HTERT RPE-1 (cell line): Measurements from ENCODE around the gene HP.
"Not testable (repeated sequence)": the region's sequence is repeated elsewhere in the genome, so short reads cannot be mapped to it uniquely, and the experiment has no call there.

Experiments used
- in situ Hi-C: fragments of 300-500 bp; cut with MboI; formaldehyde crosslinking; loops from 4 replicates; pipeline ENCODE4 v1.14.3; 2020; ENCODE audit warnings: low sequenced_read_pairs

HP gene, protein sequence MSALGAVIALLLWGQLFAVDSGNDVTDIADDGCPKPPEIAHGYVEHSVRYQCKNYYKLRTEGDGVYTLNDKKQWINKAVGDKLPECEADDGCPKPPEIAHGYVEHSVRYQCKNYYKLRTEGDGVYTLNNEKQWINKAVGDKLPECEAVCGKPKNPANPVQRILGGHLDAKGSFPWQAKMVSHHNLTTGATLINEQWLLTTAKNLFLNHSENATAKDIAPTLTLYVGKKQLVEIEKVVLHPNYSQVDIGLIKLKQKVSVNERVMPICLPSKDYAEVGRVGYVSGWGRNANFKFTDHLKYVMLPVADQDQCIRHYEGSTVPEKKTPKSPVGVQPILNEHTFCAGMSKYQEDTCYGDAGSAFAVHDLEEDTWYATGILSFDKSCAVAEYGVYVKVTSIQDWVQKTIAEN

DNA sequence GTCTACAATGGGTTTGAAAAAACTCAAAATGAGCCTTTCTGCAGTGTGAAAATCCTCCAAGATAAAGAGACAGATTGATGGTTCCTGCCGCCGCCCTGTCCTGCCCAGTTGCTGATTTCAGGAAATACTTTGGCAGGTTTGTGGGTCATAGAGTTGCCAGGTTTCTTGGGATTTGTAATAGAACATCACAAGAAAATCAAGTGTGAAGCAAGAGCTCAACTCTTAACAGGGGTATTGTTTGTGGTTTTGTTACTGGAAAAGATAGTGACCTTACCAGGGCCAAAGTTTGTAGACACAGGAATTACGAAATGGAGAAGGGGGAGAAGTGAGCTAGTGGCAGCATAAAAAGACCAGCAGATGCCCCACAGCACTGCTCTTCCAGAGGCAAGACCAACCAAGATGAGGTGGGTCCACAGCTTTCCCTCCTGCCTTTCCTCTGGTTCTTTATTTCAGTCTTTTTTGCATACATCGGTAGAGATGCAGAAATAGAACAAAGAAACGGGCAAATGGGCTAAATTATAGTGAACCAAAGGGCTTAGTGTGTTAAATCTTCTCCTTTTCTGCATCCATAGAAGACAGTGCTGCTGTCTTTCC lies at the start of gene HP:
HP (plus strand) TSS at position 252 of the 594 bp plus-strand sequence; CDS start at position 400, 148 bp downstream.
- in situ Hi-C loops: not testable (repeated sequence)

DNA sequence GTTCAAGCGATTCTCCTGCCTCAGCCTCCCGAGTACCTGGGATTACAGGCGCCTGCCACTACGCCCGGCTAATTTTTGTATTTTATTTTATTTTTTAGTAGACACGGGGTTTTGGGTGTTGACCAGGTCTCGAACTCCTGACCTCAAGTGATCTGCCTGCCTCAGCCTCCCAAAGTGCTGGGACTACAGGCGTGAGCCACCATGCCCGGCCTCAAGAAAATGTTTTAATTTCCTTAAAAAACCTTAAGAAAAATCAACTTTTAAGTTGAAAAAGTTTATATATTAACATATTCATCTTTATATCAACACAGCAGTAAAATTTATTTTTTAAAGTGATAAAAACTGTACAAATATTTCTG lies 46.3 kb upstream of the HP start:
- in situ Hi-C loops: not testable (repeated sequence)

DNA sequence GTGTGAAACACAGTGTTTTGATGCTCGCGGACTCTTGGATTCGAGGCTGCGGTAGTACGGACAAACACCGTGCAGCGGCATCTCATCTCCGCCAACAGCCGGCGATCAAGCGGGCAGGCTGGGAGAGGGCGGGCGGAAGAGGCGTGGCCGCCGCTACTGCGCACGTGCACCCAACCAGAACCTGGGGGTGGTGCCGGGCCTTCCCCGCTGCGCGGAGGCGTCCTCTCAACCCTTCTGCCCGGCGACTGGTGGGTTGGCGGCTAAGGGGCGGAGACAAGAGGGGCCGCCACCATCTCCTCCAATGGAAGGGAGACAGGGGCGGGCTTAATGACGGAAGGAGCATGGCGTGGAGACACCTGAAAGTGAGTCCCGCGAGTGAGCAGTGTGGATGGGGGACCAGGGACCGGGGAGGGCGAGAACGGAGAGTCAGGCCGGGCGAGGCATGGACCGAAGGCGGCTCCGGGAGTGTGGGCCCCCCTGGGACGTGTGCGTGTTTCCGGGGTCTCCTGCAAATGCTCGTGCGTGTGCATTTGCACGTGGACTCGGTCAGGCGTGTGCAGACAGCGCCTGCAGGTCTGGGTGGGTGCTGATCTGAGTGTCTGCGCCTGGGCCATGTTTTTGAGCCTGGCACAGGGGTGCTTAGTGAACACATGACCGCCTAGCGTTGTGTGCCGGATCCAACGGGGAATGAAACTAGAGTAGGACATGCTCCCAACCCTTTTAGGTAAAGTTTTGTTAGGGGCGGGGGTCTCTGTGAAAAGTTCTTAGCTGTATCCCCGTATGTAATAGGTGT lies 45.7 kb upstream of the HP start, which contains the start of gene DHODH:
DHODH (plus strand) TSS at position 321 of the 793 bp plus-strand sequence; CDS start at position 342, 21 bp downstream.
- in situ Hi-C loops: no loop called here

DNA sequence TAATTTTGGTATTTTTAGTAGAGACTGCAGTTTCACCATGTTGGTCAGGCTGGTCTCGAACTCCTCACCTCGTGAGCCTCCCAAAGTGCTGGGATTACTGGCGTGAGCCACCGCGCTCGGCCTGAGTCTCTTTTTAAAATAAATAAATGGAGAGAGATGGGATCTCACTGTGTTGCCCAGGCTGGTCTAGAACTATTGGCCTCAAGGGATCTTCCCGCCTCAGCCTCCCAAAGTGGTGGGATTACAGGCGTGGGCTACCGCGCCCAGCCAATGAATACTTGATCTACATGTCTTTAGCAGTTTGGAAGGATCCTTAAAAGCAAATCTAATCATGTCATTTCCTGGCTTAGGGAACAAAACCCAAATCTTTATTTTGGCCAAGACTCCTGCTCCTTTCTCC lies 44.5 kb upstream of the HP start:
- in situ Hi-C loops: no loop called here

DNA sequence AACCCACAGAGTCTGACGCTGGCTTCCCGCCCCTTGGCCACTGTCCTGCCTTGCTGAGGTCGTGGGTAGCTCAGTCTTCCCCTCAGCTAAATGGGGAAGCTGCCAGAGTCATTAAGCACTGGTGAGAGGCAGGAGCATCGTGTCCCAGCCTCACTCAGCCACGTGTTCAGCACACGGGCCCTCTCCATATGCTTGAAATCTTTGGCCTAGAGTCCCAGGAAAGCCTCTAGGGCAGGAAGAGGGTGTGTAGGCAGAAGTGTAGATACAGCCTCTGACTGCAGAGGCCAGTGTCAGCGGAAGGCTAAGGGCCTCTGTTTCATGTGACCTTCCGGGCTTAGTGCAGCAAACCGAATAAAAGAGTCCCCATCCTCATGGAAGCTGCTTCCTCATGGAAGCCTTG lies 41.7 kb upstream of the HP start:
- in situ Hi-C loops: no loop called here

DNA sequence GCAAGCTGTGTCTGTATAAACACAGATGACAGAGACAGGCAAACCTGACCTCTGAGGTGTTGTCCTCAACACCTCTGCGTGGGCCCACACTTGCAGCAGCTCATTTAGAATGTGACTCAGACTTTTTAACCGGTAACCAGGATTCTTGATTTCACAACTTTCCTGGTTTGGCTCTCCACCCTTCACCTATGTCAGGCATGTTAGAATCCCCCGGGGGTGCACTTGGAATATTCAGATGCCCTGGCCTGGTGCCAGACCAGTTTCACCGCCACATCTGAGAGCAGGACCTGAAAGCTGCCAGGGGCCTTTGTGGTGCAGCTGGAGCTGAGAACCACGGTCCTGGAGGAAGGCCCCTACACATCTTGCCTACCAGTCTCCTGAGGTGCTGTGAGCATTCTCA lies 40.9 kb upstream of the HP start:
- in situ Hi-C loops: no loop called here

DNA sequence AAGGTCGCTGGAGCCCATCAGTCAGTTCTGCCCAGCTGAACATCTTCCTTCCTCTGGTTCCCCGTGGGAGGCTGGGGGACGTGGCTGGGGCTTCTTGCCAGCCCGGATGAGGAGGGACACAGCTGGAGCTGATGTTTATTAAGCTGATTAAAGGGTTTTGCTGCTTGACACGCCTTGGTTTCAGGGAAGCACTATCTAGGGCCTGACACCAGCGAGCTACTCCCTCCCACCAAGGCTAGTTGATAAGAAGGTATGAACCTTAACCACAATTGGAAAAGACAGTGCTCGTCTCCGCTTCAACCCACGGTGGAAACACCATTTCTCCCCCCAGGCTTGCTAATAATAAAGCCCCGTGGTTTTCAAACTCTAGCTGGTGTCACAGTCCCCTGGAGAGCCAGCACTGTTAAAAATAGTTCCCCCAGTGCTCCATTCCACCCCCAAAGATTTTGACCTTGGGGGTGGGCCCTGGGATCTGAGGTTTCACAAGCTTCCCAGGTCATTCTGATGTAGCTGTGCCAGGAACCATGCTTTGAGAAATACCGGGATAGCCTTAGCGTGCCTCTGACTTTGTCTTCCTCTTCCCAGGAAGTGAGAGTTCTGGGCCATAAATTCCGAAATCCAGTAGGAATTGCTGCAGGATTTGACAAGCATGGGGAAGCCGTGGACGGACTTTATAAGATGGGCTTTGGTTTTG lies 40.3 kb upstream of the HP start:
- in situ Hi-C loops: no loop called here

DNA sequence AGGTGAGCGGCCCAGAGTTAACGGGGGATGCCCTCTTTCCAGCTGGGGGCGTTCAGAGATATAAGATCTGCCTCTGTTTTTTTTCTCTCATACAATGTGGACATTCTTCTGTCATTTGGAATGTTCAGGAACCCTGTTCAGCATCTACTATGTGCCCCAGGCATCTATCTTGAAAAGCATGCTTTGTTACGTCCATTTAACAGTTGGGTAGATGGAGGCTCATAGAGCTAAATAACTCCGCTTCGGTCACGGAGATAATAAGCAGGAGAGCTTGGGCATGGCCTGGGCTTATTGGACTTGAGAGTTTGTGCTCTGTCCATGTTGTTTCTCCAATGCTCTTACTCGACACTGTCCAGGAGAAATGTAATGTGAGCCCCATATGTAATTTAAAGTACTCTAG lies 39.6 kb upstream of the HP start:
- in situ Hi-C loops: no loop called here

DNA sequence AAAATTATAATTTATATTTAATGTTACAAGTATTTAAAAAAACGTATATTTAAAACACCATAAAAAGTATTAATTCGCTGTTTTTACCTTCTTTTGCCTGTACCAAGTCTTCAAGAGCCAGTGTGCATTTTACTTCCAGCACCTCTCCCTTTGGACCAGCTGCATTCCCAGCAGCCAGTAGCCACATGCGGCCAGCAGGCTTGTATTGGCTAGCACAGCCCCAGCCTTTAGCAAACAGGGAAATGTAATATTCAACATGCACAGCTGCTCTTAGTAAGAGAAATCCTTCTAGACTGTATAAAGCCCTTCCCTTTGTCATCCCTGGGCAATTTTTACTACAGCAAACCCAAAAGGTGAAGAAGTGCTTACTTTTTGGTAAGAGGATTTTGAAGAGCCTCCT lies 39.2 kb upstream of the HP start:
- in situ Hi-C loops: no loop called here

DNA sequence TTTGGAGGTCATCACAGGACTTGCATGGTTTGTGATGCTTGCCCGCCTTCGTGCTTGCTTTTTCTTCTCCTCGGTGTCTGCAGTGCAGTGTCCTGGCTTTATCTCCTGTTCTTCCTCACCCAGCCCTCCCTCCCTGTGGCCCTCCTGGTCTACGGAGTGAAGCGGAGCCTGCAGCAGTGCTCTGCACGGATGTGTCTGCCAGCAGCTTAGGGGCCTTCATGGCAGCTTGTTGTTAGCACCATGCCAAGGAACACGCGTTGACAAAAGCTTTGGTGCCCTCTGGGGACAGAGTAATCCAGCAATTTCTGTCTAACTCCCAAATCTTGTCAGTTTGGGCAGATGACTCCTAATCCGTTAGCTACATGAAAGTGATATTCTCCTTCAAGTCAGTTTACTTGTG lies 35.8 kb upstream of the HP start:
- in situ Hi-C loops: no loop called here

DNA sequence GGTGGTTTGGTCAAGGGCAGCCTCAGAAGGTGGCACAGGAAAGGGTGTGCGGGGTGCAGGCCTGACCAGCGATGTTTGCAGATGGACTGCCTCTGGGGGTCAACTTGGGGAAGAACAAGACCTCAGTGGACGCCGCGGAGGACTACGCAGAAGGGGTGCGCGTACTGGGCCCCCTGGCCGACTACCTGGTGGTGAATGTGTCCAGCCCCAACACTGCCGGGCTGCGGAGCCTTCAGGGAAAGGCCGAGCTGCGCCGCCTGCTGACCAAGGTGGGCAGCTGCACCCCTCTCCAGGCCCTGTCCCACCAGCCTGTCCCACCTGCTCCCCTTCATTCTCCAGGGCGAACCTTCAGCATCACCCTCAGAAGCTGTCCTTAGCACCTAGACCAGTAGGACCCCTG lies 33.3 kb upstream of the HP start:
- in situ Hi-C loops: no loop called here

DNA sequence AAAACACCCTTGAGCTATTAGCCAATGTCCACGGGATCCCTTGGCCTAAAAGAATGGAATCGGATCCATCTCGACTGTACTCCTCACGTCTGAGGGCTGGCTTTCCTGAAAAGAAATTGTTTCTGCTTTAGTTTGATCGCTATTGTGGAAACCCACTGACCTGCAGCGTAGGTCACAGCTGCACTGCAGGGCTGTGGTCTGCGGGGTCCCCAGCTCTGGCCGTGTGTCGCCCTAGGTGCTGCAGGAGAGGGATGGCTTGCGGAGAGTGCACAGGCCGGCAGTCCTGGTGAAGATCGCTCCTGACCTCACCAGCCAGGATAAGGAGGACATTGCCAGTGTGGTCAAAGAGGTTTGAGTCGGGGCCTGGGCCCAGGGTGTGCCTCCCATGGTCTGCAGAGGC lies 32.2 kb upstream of the HP start:
- in situ Hi-C loops: no loop called here

DNA sequence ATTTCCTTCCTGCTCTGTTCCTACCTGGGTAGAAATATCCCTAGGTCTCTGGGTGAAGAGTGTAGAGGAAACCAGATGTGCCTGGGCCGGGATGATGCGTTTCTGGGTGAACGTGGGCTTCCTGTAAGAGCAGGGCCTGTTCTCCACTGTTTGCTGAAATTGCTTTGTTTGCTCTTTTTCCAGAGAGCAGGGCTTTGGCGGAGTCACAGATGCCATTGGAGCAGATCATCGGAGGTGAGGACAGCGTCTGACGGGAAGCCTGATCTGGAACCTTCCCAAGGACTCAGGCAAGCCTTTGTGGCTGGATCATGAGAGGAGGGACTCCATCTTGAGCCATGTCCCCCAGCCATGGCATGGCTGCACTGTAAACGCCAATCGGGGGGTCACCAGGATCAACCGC lies 30.3 kb upstream of the HP start:
- in situ Hi-C loops: no loop called here

DNA sequence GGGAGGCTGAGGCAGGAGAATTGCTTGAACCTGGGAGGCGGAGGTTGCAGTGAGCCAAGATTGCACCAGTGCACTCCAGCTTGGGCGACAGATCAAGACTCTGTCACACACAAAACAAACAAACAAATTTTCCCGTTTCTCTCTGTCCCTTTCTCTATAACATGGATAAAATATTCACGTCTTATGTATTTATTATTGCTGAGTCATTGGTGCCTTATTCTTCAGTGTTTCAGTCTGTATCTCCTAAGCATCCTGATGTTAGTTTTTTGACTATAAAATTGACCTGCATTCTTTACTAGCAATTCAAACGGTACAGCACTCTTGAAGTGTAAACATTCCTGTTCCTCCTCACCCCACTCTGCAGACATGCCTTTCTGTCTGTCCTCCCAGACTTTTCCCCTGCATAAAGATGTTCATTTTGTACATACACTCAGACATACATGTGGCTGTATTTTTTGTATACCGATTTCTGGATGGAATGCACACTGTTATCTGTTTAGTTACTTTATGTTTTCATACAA lies 29.4 kb upstream of the HP start:
- in situ Hi-C loops: no loop called here

DNA sequence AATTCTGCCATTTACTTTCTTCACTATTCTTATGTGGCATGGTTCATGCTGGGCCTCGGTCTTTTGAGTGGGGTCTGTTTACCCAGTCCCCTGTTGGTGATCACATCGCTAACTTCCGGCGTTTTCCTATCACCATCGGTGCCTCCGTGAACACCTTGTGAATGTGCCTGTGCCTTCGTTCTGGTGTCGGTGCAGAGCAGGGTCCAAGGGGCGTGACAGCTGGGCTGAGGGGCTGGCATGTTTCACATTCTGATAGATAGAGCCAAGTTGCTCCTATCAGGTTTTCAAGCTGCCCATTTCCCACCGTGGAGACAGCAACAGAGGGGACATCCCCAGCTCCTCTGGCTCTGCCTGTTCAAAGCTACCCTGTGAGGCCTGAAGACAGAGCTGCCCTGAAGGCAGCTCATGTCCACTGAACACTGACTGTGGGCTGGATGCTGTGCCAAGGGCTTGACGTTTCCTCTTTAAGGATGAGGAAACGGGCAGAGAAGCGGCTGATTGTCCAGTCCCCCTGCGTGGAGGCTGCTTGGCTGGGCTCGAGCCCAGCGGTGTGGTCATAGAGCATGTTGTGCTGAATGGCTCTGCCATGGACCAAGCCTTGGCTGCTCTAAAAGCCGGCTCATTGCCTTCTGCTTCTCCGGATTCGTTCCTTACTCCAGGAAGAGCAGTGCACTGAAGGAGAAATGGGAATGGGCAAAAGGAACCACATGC lies 28.7 kb upstream of the HP start:
- in situ Hi-C loops: no loop called here

DNA sequence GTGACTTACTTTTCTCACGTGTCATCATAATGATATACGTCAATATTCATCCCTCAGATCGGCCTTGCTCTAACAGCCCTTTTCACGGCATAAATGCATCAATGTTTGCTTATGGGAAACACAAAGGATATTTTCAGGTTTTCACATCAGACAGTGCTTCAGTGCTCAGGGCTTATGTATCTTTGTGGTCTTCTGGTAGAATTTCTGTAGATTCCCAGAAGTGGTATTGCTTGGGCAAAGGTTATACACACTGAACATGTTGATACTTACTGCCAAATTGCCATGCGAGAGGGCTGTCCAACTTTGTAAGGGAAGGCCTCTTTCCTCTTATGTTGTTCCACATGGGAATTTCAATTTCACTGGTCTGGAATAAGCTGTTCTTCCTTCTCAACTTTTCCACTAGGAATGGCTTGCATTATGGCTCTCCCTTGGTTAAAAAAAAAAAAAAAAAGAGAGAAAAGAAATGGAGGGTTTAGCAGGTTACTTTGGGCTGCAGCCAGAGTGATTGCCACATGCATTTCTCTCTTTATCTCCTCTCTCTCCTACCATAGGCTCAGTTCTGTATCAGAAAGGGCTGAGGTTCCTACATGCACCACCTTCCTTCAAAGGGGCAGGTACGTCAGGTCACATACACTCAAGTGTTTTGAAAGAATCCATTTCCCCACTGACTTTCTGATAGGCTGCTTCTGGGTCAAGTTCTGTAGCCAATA lies 26.5 kb upstream of the HP start:
- in situ Hi-C loops: no loop called here

DNA sequence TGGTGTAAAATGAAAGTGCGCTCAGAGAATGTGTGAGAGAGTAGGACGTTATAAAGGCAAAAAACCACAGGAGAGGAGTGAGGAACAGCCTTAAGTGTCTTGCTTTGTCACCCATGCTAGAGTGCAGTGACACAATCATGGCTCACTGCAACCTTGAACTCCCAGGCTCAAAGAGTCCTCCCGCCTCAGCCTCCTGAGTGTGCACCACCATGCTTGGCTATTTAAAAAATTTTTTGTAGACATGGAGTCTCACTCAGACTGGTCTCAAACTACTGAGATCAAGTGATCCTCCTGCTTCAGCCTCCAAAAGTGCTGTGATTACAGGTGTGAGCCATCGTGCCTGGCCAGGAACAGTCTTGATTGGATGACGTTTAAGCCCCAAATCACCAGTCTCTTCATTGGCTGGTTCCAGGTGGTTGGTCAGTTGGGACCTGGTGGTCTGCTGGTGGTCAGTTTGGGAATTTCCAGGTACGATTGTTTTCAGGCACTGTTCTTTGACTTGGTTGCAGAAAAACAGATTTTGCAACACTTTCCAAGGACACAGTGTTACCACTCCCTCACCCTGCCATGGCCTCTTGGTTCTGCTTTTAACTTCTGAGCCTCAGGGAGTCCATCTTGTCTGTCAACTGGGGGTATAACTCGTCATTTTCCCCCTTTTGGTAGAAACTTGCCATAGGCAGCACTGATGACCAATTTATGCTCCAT lies 24.6 kb upstream of the HP start:
- in situ Hi-C loops: no loop called here

DNA sequence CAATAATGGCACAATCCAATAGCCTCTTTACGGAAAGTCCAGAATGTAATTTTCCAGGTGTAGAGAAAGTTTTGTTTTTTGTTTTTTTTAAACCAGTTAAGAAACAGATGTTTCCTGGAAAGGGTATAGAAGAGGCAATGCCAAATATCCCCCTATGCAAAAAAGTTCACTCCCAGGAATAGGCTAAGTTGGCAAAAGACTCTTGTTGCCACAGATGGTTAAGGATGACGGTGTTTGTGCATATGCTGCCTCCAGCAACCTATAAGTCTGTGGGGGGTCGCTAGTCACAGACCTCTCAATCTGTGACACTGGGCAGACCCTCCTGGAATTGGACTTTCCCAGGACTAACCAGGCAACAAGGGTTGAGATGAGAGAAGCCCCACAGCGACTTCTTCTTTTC lies 20.9 kb upstream of the HP start:
- in situ Hi-C loops: no loop called here

DNA sequence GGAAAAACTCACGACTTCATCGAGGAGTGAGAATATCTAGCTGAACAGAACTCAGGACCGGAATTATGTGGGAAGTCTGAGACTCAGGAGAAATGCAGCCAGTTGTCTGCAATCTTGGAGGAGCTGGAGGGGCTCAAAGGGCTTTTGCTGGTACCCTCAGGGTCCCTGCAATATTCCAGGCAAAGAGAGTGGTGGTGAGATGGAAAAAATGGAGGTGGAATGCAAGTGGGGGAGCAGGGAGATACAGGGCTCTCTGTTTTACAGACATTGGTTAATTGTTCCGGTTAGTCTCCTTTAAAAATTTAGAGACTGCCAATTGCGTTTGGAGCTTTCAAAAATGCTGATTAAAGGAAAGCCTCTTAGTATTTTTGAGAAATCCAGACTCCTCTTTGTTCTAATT lies 18.2 kb upstream of the HP start:
- in situ Hi-C loops: no loop called here
